B cell (primary cell): ENCODE results near the gene PCGF3.

Experiments used
- EZH2 ChIP-seq: IDR thresholded peaks from 2 replicates; pipeline ENCODE4 v1.6.1; 2012; ENCODE audit warnings: borderline replicate concordance, low read depth, mild to moderate bottlenecking, moderate library complexity, low read length; ENCODE audit not compliant: insufficient read depth, poor library complexity, severe bottlenecking
- TF ChIP-seq, protein P1 (sequence below): fragments of 200-600 bp; IDR thresholded peaks from one replicate; pipeline ENCODE4 v1.8.0; 2022; ENCODE audit warnings: antibody characterized with exemption, mild to moderate bottlenecking

DNA sequence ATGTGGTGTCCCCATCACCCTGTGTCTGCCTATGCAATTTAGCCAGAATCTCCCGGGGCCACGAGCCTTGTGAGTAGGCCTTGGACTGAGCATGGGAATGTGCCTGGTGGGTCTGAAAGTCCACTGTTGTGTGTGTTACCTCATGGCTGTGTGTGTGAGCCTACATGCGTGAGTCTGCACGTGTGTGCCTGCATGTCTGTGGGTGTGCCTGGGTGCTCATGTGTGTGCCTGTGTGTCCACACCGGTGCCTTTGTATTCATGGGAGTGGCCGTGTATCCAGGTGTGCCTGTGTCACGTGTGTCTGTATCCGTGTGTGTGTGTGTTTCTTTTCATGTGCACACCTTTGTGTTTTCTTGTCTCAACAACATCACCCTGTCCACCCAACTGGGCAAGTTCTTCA, 45.8 kb upstream of the PCGF3 start:
- TF ChIP-seq, protein P1, sequence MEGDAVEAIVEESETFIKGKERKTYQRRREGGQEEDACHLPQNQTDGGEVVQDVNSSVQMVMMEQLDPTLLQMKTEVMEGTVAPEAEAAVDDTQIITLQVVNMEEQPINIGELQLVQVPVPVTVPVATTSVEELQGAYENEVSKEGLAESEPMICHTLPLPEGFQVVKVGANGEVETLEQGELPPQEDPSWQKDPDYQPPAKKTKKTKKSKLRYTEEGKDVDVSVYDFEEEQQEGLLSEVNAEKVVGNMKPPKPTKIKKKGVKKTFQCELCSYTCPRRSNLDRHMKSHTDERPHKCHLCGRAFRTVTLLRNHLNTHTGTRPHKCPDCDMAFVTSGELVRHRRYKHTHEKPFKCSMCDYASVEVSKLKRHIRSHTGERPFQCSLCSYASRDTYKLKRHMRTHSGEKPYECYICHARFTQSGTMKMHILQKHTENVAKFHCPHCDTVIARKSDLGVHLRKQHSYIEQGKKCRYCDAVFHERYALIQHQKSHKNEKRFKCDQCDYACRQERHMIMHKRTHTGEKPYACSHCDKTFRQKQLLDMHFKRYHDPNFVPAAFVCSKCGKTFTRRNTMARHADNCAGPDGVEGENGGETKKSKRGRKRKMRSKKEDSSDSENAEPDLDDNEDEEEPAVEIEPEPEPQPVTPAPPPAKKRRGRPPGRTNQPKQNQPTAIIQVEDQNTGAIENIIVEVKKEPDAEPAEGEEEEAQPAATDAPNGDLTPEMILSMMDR: no peak
- no peak for TF ChIP-seq EZH2
